HL-60/S4 treated with phorbol 12-myristate 13-acetate at 8.2 ng/mL for 4 days and 3 days (cell line): ENCODE results near the gene GOLM1.
"Not testable (repeated sequence)": the region's sequence is repeated elsewhere in the genome, so short reads cannot be mapped to it uniquely, and the experiment has no call there.

Source experiments
- in situ Hi-C: fragments of 300-500 bp; cut with MboI; formaldehyde crosslinking; loops from 2 replicates; pipeline ENCODE4 v1.15.0; 2022; ENCODE audit warnings: low sequenced_read_pairs

Gene GOLM1

GRCh38 chr9:86098824-86099700 lies at the start of gene GOLM1:
GOLM1 (minus strand) TSS chr9:86099558; CDS start chr9:86079320, 20,238 bp downstream.
- in situ Hi-C loops: no loop called here

- in situ Hi-C loops: not testable (repeated sequence)
These were observed 47.3 kb upstream of the GOLM1 start for GRCh38 chr9:86146671-86147070.

GRCh38 chr9:86145960-86146359 lies 46.6 kb upstream of the GOLM1 start:
- in situ Hi-C loops: not testable (repeated sequence)

- in situ Hi-C loops: no loop called here
These were observed 43.6 kb upstream of the GOLM1 start for GRCh38 chr9:86142973-86143372.

- in situ Hi-C loops: no loop called here
These were observed 42.5 kb upstream of the GOLM1 start for GRCh38 chr9:86141843-86142242.

GRCh38 chr9:86135371-86135770 lies 36.0 kb upstream of the GOLM1 start:
- in situ Hi-C loops: no loop called here

- in situ Hi-C loops: no loop called here
These were observed 35.0 kb upstream of the GOLM1 start for GRCh38 chr9:86134361-86134760.

- in situ Hi-C loops: no loop called here
These were observed 29.0 kb upstream of the GOLM1 start for GRCh38 chr9:86128235-86128822.

GRCh38 chr9:86126998-86127972 lies 27.9 kb upstream of the GOLM1 start:
- in situ Hi-C loops: no loop called here

GRCh38 chr9:86122311-86122710 lies 23.0 kb upstream of the GOLM1 start:
- in situ Hi-C loops: no loop called here

GRCh38 chr9:86119457-86119856 lies 20.1 kb upstream of the GOLM1 start:
- in situ Hi-C loops: no loop called here

- in situ Hi-C loops: no loop called here
These were observed 17.1 kb upstream of the GOLM1 start for GRCh38 chr9:86116425-86116824.

GRCh38 chr9:86115886-86116285 lies 16.5 kb upstream of the GOLM1 start:
- in situ Hi-C loops: no loop called here

- in situ Hi-C loops: no loop called here
These were observed 12.7 kb upstream of the GOLM1 start for GRCh38 chr9:86112057-86112456.

GRCh38 chr9:86102626-86103025 lies 3.3 kb upstream of the GOLM1 start:
- in situ Hi-C loops: no loop called here

- in situ Hi-C loops: no loop called here
These were observed 475 bp upstream of the GOLM1 start for GRCh38 chr9:86099701-86100364.

- in situ Hi-C loops: no loop called here
These were observed 1.7 kb downstream of the GOLM1 start for GRCh38 chr9:86097510-86098224.

- in situ Hi-C loops: no loop called here
These were observed 3.0 kb downstream of the GOLM1 start for GRCh38 chr9:86096386-86096785.

- in situ Hi-C loops: no loop called here
These were observed 5.4 kb downstream of the GOLM1 start for GRCh38 chr9:86093788-86094555.
